ENCODE data around the gene C11orf16.
"Not testable (repeated sequence)": the region's sequence is repeated elsewhere in the genome, so short reads cannot be mapped to it uniquely, and the experiment has no call there.

The C11orf16 gene

DNA sequence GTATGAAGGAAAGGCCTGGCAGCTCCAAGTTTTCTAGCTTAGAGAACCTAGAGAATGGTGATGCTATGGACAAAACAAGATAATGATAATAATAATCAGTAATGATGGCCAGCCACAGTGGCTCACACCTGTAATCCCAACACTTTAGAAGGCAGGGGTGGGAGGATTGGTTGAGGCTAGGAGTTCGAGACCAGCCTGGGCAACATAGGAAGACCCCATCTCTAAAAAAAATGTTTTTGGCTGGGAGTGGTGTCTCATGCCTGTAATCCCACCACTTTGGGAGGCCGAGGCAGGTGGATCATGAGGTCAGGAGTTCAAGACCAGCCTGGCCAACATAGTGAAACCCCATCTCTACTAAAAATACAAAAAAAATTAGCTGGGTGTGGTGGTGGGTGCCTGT lies 3.0 kb upstream of the C11orf16 start:
- DNase-seq; H3K27ac ChIP-seq (ENCODE audit: insufficient read depth, low read length, poor library complexity, severe bottlenecking); H3K27me3 ChIP-seq (replicated peaks; ENCODE audit: control insufficient read depth, insufficient read depth, low read length, poor library complexity, severe bottlenecking); H3K36me3 ChIP-seq (ENCODE audit: control insufficient read depth, insufficient read depth, low read length); H3K4me3 ChIP-seq (ENCODE audit: insufficient read depth, low read depth, low read length, poor library complexity, severe bottlenecking); H3K4me1 ChIP-seq (ENCODE audit: control insufficient read depth, insufficient read depth, low read length, poor library complexity, severe bottlenecking); H3K9me3 ChIP-seq (ENCODE audit: control insufficient read depth, low read length): not testable (repeated sequence)

DNA sequence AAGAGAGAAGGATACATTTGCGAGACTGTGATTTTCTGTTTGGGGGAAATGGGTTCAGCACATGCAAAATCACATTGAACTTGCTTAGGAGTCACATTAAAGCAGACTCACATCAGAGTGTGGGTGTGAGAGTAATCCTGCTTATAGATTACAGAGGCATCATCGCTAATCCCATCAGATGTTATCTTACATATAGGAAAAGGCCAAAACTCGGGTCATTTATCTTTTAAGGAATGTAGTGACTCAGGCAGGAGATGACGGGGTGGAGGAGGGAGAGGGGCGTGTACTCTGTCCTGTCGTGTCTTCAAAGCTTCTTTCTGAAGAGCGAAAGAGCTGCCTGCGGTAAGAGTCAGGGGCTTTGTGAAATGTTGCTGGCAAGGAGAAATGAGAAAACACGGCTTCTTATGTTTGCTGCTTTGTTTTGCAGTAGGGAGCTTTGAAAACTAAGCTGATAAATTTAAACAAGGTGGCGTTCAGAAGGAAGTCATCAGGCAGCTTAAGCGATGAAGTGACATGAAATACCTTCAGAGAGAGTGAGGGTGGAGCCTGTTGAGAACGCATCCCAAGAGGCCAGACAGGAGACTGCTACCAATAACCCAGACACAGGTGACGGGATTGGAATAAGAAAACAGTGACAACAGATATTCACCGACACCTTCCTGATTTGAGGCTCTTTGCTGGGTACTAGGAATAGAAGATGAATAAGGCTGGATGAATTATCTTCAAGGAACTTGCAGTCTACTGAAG lies 2.2 kb upstream of the C11orf16 start:
- no peak for DNase-seq
- Histone ChIP-seq H3K4me3 (ENCODE audit: insufficient read depth, low read depth, low read length, poor library complexity, severe bottlenecking) (no peak overlapping the region), H3K27ac (ENCODE audit: insufficient read depth, low read length, poor library complexity, severe bottlenecking) (no peak overlapping the region), H3K36me3 (ENCODE audit: control insufficient read depth, insufficient read depth, low read length) (no peaks in the 10 kb centered on the region), H3K27me3 (replicated peaks; ENCODE audit: control insufficient read depth, insufficient read depth, low read length, poor library complexity, severe bottlenecking) (no peaks in the 10 kb centered on the region), H3K9me3 (ENCODE audit: control insufficient read depth, low read length) (no peaks in the 10 kb centered on the region), H3K4me1 (ENCODE audit: control insufficient read depth, insufficient read depth, low read length, poor library complexity, severe bottlenecking) (no peaks in the 10 kb centered on the region)

DNA sequence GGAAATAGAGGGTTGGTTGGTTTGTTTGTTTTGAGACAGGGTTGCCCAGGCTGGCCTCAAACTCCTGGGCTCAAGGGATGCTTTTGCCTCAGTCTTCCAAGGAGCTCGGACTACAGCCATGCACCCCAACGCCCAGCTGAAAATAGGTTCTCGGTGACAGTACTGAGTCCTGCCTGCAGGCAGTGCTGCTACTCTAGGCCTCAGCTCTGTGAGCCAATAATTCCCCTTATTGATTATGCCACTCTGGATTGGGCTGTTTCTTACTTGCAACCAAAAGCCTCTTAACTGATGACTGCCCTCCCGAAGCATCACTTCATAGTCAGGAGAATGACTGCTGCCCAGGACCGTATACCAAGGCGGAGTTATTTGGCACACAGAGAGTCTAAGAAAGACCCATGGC lies 1.2 kb upstream of the C11orf16 start:
- Histone ChIP-seq H3K36me3 (ENCODE audit: control insufficient read depth, insufficient read depth, low read length) (no peaks in the 10 kb centered on the region), H3K9me3 (ENCODE audit: control insufficient read depth, low read length) (no peaks in the 10 kb centered on the region), H3K27me3 (replicated peaks; ENCODE audit: control insufficient read depth, insufficient read depth, low read length, poor library complexity, severe bottlenecking) (no peaks in the 10 kb centered on the region), H3K27ac (ENCODE audit: insufficient read depth, low read length, poor library complexity, severe bottlenecking) (no peak overlapping the region), H3K4me3 (ENCODE audit: insufficient read depth, low read depth, low read length, poor library complexity, severe bottlenecking) (no peak overlapping the region), H3K4me1 (ENCODE audit: control insufficient read depth, insufficient read depth, low read length, poor library complexity, severe bottlenecking) (no peaks in the 10 kb centered on the region)
- no peak for DNase-seq

DNA sequence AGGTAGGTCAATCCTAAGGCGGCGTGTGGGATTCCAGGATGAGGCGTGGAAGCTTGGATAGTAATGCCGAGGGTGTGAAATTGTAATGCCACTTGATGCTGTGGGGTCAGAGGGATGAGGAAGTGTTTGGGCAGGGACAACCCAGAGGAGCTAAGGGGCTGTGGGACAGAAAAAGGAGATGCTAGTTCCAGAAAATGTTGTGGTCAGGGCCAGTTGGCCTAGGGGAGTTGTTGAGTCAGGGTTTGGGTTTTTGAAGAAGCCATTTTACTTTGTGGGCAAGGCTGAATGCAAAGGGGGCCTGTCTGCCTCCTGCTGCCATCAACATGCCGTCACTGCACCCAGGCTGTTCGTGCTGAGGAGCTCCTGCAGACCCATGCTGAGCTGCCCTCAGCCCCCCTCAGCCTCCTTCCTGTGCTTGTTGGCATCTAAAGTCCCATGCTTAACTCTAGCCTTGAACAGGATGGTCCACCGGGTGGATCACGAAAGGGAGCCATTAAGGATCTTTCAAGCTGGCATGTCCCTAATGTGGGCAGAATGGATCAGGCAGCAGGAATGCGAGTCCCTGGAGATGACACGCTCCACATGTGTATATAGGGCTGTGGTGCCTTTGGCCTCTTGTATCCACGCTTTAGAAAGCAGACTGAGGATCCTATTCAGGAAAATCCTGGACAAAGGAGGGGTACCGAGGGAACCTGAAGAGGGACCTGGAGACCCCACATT lies 2.1 kb downstream of the C11orf16 start:
- Histone ChIP-seq H3K27ac (ENCODE audit: insufficient read depth, low read length, poor library complexity, severe bottlenecking) (no peak overlapping the region), H3K9me3 (ENCODE audit: control insufficient read depth, low read length) (no peaks in the 10 kb centered on the region), H3K4me3 (ENCODE audit: insufficient read depth, low read depth, low read length, poor library complexity, severe bottlenecking) (no peak overlapping the region), H3K36me3 (ENCODE audit: control insufficient read depth, insufficient read depth, low read length) (no peaks in the 10 kb centered on the region), H3K27me3 (replicated peaks; ENCODE audit: control insufficient read depth, insufficient read depth, low read length, poor library complexity, severe bottlenecking) (no peaks in the 10 kb centered on the region), H3K4me1 (ENCODE audit: control insufficient read depth, insufficient read depth, low read length, poor library complexity, severe bottlenecking) (no peaks in the 10 kb centered on the region)
- no peak for DNase-seq

GRCh38 chr11:8928981-8929615 lies 3.6 kb downstream of the C11orf16 start:
- Histone ChIP-seq H3K4me3 (ENCODE audit: insufficient read depth, low read depth, low read length, poor library complexity, severe bottlenecking) (no peak overlapping the region), H3K9me3 (ENCODE audit: control insufficient read depth, low read length) (no peaks in the 10 kb centered on the region), H3K4me1 (ENCODE audit: control insufficient read depth, insufficient read depth, low read length, poor library complexity, severe bottlenecking) (no peaks in the 10 kb centered on the region), H3K27me3 (replicated peaks; ENCODE audit: control insufficient read depth, insufficient read depth, low read length, poor library complexity, severe bottlenecking) (no peaks in the 10 kb centered on the region), H3K27ac (ENCODE audit: insufficient read depth, low read length, poor library complexity, severe bottlenecking) (no peak overlapping the region), H3K36me3 (ENCODE audit: control insufficient read depth, insufficient read depth, low read length) (no peaks in the 10 kb centered on the region)
- no peak for DNase-seq

- DNase-seq, result no peak
- Histone ChIP-seq H3K27ac (ENCODE audit: insufficient read depth, low read length, poor library complexity, severe bottlenecking) (no peak overlapping the region), H3K4me3 (ENCODE audit: insufficient read depth, low read depth, low read length, poor library complexity, severe bottlenecking) (no peak overlapping the region), H3K27me3 (replicated peaks; ENCODE audit: control insufficient read depth, insufficient read depth, low read length, poor library complexity, severe bottlenecking) (no peaks in the 10 kb centered on the region), H3K4me1 (ENCODE audit: control insufficient read depth, insufficient read depth, low read length, poor library complexity, severe bottlenecking) (no peaks in the 10 kb centered on the region), H3K9me3 (ENCODE audit: control insufficient read depth, low read length) (no peaks in the 10 kb centered on the region), H3K36me3 (ENCODE audit: control insufficient read depth, insufficient read depth, low read length) (no peaks in the 10 kb centered on the region)
Measured at GRCh38 chr11:8928205-8928604, 4.5 kb downstream of the C11orf16 start.

DNA sequence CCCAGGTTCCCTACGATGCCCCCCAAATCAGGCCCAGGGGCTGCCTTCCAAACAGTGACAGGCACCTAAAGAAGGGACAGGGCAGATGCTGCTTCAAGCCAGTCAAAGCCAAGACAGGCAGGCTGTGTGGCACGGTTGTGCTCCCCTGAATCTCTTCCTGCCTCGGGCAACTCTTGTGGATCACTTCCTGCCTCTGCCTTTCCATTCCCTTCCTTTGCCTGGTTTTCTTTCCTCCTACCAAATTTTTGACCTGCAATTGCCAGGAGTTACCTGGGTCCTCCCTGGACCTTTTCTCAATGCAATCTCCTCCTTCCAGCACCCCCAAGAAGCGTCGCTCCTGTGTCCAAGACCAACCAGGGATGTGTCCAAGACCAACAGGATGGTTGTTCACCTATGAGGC lies 5.5 kb downstream of the C11orf16 start:
- no peaks in the 10 kb centered on the region for H3K4me1 ChIP-seq (ENCODE audit: control insufficient read depth, insufficient read depth, low read length, poor library complexity, severe bottlenecking)

DNA sequence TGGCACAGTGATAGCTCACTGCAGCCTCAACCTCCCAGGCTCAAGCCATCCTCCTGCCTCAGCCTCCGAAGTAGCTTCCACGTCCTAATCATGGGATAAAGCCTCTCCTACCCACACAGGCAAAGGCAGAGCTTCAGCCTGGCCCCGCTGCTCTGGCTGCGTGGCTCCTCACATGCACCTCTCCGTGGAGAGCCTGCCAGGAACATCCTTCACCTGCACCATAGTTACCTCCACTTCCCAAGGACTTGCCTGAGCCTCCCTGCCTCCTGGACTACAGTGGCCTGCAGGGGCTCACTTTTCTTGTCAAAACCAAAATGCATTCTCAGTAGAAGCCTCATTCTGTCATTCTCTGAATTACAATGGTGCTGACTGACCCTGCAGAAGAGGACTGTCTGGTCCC lies 6.5 kb downstream of the C11orf16 start:
- no peaks in the 10 kb centered on the region for H3K9me3 ChIP-seq (ENCODE audit: control insufficient read depth, low read length)
- H3K36me3 ChIP-seq (ENCODE audit: control insufficient read depth, insufficient read depth, low read length), result peaks cover 4% of the 10 kb centered on the region
- no peak overlapping the region for H3K27ac ChIP-seq (ENCODE audit: insufficient read depth, low read length, poor library complexity, severe bottlenecking)
- H3K4me3 ChIP-seq (ENCODE audit: insufficient read depth, low read depth, low read length, poor library complexity, severe bottlenecking), result no peak overlapping the region
- H3K4me1 ChIP-seq (ENCODE audit: control insufficient read depth, insufficient read depth, low read length, poor library complexity, severe bottlenecking), result no peaks in the 10 kb centered on the region
- no peak for DNase-seq
- H3K27me3 ChIP-seq (replicated peaks; ENCODE audit: control insufficient read depth, insufficient read depth, low read length, poor library complexity, severe bottlenecking), result no peaks in the 10 kb centered on the region

More for the DNA sequence above, 5.5 kb downstream of the C11orf16 start:
- no peaks in the 10 kb centered on the region for H3K27me3 ChIP-seq (replicated peaks; ENCODE audit: control insufficient read depth, insufficient read depth, low read length, poor library complexity, severe bottlenecking)
- H3K9me3 ChIP-seq (ENCODE audit: control insufficient read depth, low read length), result no peaks in the 10 kb centered on the region
- H3K27ac ChIP-seq (ENCODE audit: insufficient read depth, low read length, poor library complexity, severe bottlenecking), result no peak overlapping the region
- DNase-seq, result no peak
- no peak overlapping the region for H3K4me3 ChIP-seq (ENCODE audit: insufficient read depth, low read depth, low read length, poor library complexity, severe bottlenecking)
- H3K36me3 ChIP-seq (ENCODE audit: control insufficient read depth, insufficient read depth, low read length), result peaks cover 4% of the 10 kb centered on the region

GRCh38 chr11:8925711-8926110 lies 7.0 kb downstream of the C11orf16 start:
- H3K9me3 ChIP-seq (ENCODE audit: control insufficient read depth, low read length), result no peaks in the 10 kb centered on the region
- H3K27ac ChIP-seq (ENCODE audit: insufficient read depth, low read length, poor library complexity, severe bottlenecking), result no peak overlapping the region
- H3K4me1 ChIP-seq (ENCODE audit: control insufficient read depth, insufficient read depth, low read length, poor library complexity, severe bottlenecking), result no peaks in the 10 kb centered on the region
- H3K4me3 ChIP-seq (ENCODE audit: insufficient read depth, low read depth, low read length, poor library complexity, severe bottlenecking), result no peak overlapping the region
- H3K27me3 ChIP-seq (replicated peaks; ENCODE audit: control insufficient read depth, insufficient read depth, low read length, poor library complexity, severe bottlenecking), result no peaks in the 10 kb centered on the region
- peaks cover 4% of the 10 kb centered on the region for H3K36me3 ChIP-seq (ENCODE audit: control insufficient read depth, insufficient read depth, low read length)
- no peak for DNase-seq

DNA sequence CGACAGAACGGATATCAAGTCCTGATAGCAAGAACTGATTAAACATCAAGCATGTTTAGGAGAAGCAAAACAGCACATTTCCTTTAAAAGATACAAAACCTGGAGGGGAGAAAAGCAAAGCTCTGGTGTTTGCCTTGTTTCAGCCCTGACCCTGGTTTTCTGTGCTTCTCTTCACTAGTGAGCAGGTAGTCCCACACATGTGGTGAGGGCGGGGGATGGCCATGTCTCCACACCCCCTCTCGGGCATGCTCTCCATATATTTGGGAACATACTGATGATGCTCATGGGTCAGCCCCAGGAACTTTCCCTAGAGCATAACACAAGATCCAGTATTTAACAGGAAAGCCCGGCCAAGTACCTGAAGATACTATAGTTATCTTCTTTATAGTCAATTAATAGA lies 10.1 kb downstream of the C11orf16 start:
- no peak for DNase-seq
- H3K4me1 ChIP-seq (ENCODE audit: control insufficient read depth, insufficient read depth, low read length, poor library complexity, severe bottlenecking), result no peaks in the 10 kb centered on the region
- H3K36me3 ChIP-seq (ENCODE audit: control insufficient read depth, insufficient read depth, low read length), result peaks cover 8% of the 10 kb centered on the region
- H3K9me3 ChIP-seq (ENCODE audit: control insufficient read depth, low read length), result no peaks in the 10 kb centered on the region
- no peak overlapping the region for H3K4me3 ChIP-seq (ENCODE audit: insufficient read depth, low read depth, low read length, poor library complexity, severe bottlenecking)
- H3K27me3 ChIP-seq (replicated peaks; ENCODE audit: control insufficient read depth, insufficient read depth, low read length, poor library complexity, severe bottlenecking), result no peaks in the 10 kb centered on the region
- no peak overlapping the region for H3K27ac ChIP-seq (ENCODE audit: insufficient read depth, low read length, poor library complexity, severe bottlenecking)
